Activated naive CD4-positive, alpha-beta T cell treated with anti-CD3 and anti-CD28 coated beads, Interleukin-2, amount 10 ng/mL, durations not matched to agents 7 days and 5 days (primary cell): ENCODE data around the gene IL26.
"Not testable (repeated sequence)": the region's sequence is repeated elsewhere in the genome, so short reads cannot be mapped to it uniquely, and the experiment has no call there.

Experiments
- CTCF ChIA-PET: fragments of 350-600 bp; sonication (Branson Sonifier 250); formaldehyde crosslinking; loops from one replicate; lab custom pipeline; 2021; ENCODE audit warnings: antibody characterized with exemption; lab: Charles Lee
- DNase-seq: peaks from one replicate; pipeline ENCODE4 v3.0.0-alpha.2; 2020
- H3K27ac Mint-ChIP-seq: one replicate; pipeline ENCODE4 v1.8.0; 2021; ENCODE audit warnings: mild to moderate bottlenecking, moderate library complexity, mixed read lengths
- H3K27me3 Mint-ChIP-seq: one replicate; pipeline ENCODE4 v1.8.0; 2021; ENCODE audit warnings: mild to moderate bottlenecking, mixed read lengths
- H3K36me3 Mint-ChIP-seq: one replicate; pipeline ENCODE4 v1.8.0; 2021; ENCODE audit warnings: mixed read lengths
- H3K4me1 Mint-ChIP-seq: one replicate; pipeline ENCODE4 v1.8.0; 2021; ENCODE audit warnings: mixed read lengths
- H3K4me3 Mint-ChIP-seq: one replicate; pipeline ENCODE4 v1.8.0; 2021; ENCODE audit warnings: mild to moderate bottlenecking, moderate library complexity, mixed read lengths
- H3K9me3 Mint-ChIP-seq: one replicate; pipeline ENCODE4 v1.8.0; 2021; ENCODE audit warnings: mixed read lengths

IL26 gene

DNA sequence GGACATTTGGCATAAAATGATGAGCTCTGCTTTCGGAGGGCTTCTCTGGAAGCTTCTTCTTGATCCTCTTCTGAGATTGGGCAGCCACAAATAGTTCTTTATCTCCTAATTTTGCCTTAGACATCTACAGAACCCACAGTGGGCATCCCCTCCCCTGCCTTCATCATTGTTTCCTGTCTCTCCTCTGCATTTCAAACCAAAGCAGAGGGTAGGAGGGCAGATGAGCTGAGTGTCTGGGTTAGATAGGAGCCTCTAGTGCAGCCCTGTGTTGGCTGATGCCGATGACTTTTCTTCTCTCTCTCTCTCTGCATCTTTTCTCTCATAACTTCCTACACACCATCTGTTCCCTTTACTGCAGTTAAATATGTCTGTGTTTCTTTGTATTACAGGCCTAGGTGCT, 8.5 kb upstream of the IL26 start:
- no peaks in the 10 kb centered on the region for H3K9me3 Mint-ChIP-seq
- CTCF ChIA-PET, result interaction anchor here (0.8 to 2.1 kb wide), 2 partner anchors 11 to 194 kb away, joined by 4 to 9 read pairs; no protein-coding TSS in a partner anchor
- no peak overlapping the region for H3K27ac Mint-ChIP-seq
- H3K4me1 Mint-ChIP-seq, result peaks cover 41% of the 10 kb centered on the region
- H3K27me3 Mint-ChIP-seq, result no peaks in the 10 kb centered on the region
- no peak for DNase-seq
- H3K36me3 Mint-ChIP-seq, result peaks cover 3% of the 10 kb centered on the region
- H3K4me3 Mint-ChIP-seq, result no peak overlapping the region

DNA sequence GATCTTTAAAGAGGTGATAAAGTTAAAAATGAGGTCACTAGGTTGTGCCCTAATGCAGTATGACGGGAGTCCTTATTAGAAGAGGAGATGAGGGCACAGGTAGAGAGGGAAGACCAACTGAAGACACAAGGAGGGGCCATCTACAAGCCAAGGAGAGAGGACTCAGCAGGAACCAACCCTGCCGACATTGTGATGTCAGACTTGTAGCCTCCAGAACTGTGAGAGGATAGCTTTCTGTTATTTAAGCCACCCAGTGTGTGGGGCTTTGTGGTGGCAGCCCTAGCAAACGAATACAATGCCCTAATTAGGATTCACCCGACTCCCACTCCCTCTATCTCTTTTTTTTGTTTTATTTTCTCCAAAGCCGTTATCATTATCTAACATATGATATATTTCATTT, 7.9 kb upstream of the IL26 start:
- Mint-ChIP-seq H3K27me3 (no peaks in the 10 kb centered on the region), H3K9me3 (no peaks in the 10 kb centered on the region), H3K4me3 (no peak overlapping the region), H3K36me3 (peaks cover 3% of the 10 kb centered on the region), H3K4me1 (peaks cover 41% of the 10 kb centered on the region), H3K27ac (no peak overlapping the region)
- no peak for DNase-seq
- CTCF ChIA-PET, result interaction anchor here (0.6 to 2.1 kb wide), 3 partner anchors 11 to 193 kb away, joined by 3 to 9 read pairs (median 4); no protein-coding TSS in a partner anchor

DNA sequence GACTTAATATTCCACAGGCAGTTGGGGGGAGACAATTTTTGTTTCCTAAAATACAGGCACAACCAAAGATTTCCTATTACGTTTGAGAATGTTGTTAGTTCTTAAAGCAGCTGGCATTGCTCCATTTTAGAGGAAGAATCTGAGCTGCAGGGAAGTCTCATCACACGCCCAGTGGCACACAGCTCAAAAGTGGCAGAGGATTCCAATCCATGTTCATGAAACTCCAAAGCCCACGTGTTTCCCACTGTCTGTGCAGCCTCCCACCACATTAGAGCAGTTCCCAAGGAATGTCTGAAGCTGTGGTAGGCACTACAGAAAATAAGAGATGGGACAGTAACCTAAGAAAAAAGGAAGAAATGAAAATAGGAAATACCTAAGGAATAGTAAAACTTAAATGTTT, 6.1 kb upstream of the IL26 start:
- Mint-ChIP-seq H3K9me3 (no peaks in the 10 kb centered on the region), H3K4me1 (peaks cover 28% of the 10 kb centered on the region), H3K27me3 (peaks cover 2% of the 10 kb centered on the region), H3K4me3 (no peak overlapping the region), H3K27ac (no peak overlapping the region), H3K36me3 (no peaks in the 10 kb centered on the region)
- CTCF ChIA-PET, result interaction anchor here (1.3 to 2.2 kb wide), 5 partner anchors 8 to 85 kb away, joined by 3 to 20 read pairs (median 5); no protein-coding TSS in a partner anchor
- no peak for DNase-seq

DNA sequence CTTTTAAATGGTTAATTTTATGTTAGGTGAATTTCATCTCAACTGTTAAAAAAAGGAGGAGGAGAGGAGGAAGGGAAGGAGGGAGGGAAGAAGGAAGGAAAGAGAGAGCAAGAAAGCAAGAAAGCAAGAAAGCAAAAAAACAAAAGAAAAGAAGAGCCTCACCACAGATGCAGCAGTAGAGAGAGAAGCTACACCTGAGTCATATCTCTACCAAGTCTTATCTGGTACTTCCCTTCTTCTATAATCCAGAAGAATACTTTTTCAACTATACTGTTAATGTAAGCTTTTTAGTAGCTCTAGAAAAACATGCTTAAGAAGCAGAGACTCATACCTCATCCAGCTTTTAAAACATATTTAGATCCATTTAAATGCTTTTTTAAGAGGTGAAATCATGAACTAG, 5.6 kb upstream of the IL26 start:
- CTCF ChIA-PET, result interaction anchor here (1.3 to 2.2 kb wide), 5 partner anchors 8 to 85 kb away, joined by 3 to 20 read pairs (median 5); no protein-coding TSS in a partner anchor
- Mint-ChIP-seq H3K36me3 (no peaks in the 10 kb centered on the region), H3K4me3 (no peak overlapping the region), H3K9me3 (no peaks in the 10 kb centered on the region), H3K4me1 (peaks cover 24% of the 10 kb centered on the region), H3K27me3 (peaks cover 5% of the 10 kb centered on the region), H3K27ac (no peak overlapping the region)
- DNase-seq, result no peak

DNA sequence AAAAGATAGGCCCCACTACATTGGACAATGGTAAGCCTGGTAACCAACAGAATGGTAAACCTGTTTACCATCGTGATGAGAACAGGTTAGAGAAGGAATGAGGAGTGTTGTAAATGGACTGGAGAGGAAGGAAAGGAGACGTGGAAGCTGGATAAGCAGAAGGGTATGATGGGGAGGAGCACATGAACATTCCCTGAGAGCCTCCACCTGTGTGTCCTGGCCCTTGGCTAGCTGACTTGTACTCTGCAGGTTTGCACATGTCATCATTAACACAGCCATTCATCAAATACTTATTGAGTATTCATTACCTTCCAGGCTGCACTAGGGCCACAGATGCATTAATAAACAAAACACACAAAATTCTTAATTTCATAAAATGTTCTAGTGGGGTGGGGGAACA, 4.3 kb upstream of the IL26 start:
- H3K36me3 Mint-ChIP-seq, result no peaks in the 10 kb centered on the region
- no peak overlapping the region for H3K27ac Mint-ChIP-seq
- H3K9me3 Mint-ChIP-seq, result no peaks in the 10 kb centered on the region
- peaks cover 5% of the 10 kb centered on the region for H3K27me3 Mint-ChIP-seq
- CTCF ChIA-PET, result interaction anchor here (1.3 kb wide), 1 partner anchor 87 kb away, joined by 6 read pairs; no protein-coding TSS in a partner anchor
- DNase-seq, result no peak
- peaks cover 15% of the 10 kb centered on the region for H3K4me1 Mint-ChIP-seq
- H3K4me3 Mint-ChIP-seq, result no peak overlapping the region

DNA sequence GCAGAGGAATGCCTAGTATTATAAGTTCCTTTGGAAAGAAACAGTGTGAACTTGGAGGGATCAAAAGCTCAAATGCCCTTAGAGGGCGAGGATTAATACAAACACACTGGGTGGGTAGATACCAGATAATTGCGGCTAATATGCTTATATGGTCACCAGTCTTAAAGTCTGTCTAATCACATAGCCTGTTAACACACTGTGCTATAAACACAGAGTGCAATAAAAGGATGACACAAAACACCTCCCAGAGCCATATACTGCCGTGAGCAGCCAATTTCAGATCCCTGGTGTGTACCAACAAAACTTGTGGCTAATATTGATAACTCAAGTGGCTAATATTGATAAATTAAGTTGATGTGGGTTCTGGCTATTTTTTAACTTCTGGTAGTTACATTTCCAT, 1.7 kb upstream of the IL26 start:
- Mint-ChIP-seq H3K27ac (no peak overlapping the region), H3K36me3 (no peaks in the 10 kb centered on the region), H3K27me3 (peaks cover 5% of the 10 kb centered on the region), H3K4me3 (no peak overlapping the region), H3K4me1 (peaks cover 19% of the 10 kb centered on the region), H3K9me3 (no peaks in the 10 kb centered on the region)
- no peak for DNase-seq
- CTCF ChIA-PET, result interaction anchor here (1.0 kb wide), 1 partner anchor 187 kb away, joined by 3 read pairs; no protein-coding TSS in a partner anchor

DNA sequence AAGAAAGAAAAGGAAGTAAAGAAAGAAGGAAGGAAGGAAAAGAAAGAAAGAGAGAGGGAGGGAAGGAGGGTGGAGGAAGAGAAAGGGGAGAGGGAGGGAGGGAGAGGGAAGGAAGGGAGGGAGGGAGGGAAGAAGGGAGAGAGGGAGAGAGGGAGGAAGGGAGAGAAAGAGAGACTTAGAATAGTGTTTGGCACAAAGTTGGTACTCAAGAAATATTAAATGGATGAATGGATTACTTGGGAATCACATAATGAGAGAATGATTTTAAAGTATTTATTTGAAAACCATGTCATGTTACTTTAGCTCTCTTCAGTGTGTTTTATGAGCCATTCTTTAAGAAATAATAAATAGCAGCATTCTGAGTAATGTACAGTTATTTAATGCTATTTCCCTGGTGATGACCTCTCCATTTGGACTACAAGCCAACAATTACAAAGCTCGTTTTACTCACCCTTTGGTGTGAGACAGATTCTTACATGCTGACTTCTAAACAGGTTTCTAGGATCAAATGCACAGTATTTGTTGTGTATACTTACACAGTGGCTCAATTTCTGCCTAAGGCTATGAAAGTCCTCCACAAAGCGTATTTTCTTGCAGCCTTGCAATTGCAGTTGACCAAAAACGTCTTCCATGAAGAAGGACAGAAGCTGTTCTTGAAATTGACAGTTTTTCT, 861 bp downstream of the IL26 start:
- Mint-ChIP-seq H3K27me3 (peaks cover 5% of the 10 kb centered on the region), H3K4me3 (no peak overlapping the region), H3K4me1 (peaks cover 10% of the 10 kb centered on the region), H3K27ac (no peak overlapping the region), H3K9me3 (no peaks in the 10 kb centered on the region), H3K36me3 (no peaks in the 10 kb centered on the region)
- CTCF ChIA-PET, result interaction anchor here (0.8 to 4.8 kb wide), 8 partner anchors 12 to 185 kb away, joined by 3 to 99 read pairs (median 8); no protein-coding TSS in a partner anchor
- DNase-seq, result no peak

DNA sequence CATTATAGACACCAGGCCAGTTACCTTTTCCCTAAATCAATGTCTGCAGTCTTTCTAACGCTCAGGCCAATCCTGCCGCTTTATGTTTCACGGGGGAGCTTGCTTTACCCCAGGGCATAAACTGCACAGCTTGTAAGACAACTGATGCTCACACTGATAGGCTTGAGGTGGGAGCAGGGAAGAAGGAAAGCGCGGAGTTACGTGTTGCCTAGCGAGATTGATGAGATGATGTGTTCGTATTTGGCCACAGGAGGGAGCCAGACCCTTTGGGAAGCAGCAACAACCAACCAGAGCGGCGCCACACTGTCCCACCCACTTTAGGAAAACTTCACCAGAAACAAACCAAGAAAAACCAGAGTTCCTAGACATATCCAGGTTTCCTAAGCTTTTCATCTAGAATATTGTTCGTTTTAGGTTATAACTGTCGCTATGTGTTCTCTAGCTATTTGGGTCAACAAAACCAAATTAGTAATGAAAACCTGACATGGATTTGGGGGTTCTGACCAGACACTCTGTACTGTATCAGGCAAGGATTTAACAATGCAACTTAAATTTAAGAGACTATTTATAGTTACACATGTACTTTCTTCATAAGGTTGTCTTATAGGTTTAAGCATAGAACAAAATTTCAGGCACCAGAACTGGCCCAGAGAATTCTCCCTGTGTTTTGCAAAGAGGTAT, 2.4 kb downstream of the IL26 start:
- Mint-ChIP-seq H3K9me3 (no peaks in the 10 kb centered on the region), H3K4me3 (no peak overlapping the region), H3K27ac (no peak overlapping the region), H3K4me1 (peaks cover 10% of the 10 kb centered on the region), H3K27me3 (peaks cover 5% of the 10 kb centered on the region), H3K36me3 (no peaks in the 10 kb centered on the region)
- DNase-seq, result peak; percentile 81
- CTCF ChIA-PET, result interaction anchor here (0.6 to 4.8 kb wide), 38 partner anchors 8 to 631 kb away, joined by 3 to 99 read pairs (median 4); partner anchors contain the start of genes IFNG and MDM1

DNA sequence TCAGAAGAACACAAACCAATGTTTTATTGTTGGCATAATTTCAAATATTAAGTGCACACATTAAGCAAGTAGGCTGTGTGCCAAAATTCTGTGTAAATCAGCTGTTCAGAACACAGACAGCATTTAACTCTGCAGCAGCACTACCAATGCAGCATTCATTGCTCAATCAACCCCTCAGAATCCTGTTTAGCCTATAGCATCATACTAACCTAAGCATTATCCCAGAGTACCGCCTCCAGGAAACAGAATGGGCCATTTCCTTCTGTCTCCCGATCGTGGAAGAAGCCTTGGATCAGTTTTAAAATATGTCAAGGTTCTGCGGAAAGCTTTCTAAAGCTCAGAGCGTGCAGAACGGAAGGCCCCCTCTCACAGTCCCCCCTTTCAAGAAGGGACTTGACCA, 3.3 kb downstream of the IL26 start:
- Mint-ChIP-seq H3K36me3 (no peaks in the 10 kb centered on the region), H3K27ac (no peak overlapping the region), H3K27me3 (peaks cover 5% of the 10 kb centered on the region), H3K4me3 (no peak overlapping the region), H3K4me1 (peaks cover 10% of the 10 kb centered on the region), H3K9me3 (no peaks in the 10 kb centered on the region)
- DNase-seq, result no peak
- CTCF ChIA-PET, result interaction anchor here (0.6 to 4.8 kb wide), 34 partner anchors 10 to 574 kb away, joined by 3 to 99 read pairs (median 4); partner anchors contain the start of genes IFNG and MDM1

DNA sequence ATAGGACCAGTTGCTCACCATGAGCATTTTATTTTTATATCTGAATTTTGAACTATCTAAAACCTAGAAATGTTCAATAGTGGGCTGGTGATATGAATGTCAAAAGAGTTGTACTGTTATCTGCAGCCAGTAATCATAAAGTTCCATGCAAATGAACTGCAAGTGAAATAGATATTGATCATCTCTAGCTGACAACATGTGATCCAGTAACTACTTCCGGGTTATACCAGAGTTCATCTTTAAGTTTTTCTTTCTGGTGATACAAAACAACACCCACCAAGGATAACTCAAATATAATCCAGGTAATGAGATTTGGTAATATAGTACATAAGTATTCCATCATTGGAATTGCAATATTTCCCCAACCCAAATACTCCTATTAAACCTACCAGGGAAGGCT, 4.1 kb downstream of the IL26 start:
- H3K36me3 Mint-ChIP-seq, result no peaks in the 10 kb centered on the region
- peaks cover under 1% of the 10 kb centered on the region for H3K27me3 Mint-ChIP-seq
- no peak for DNase-seq
- no peaks in the 10 kb centered on the region for H3K9me3 Mint-ChIP-seq
- H3K4me1 Mint-ChIP-seq, result peaks cover 10% of the 10 kb centered on the region
- no peak overlapping the region for H3K4me3 Mint-ChIP-seq
- CTCF ChIA-PET, result interaction anchor here (1.3 to 4.8 kb wide), 4 partner anchors 63 to 500 kb away, joined by 3 to 52 read pairs (median 11); partner anchors contain the start of gene IFNG
- H3K27ac Mint-ChIP-seq, result no peak overlapping the region

DNA sequence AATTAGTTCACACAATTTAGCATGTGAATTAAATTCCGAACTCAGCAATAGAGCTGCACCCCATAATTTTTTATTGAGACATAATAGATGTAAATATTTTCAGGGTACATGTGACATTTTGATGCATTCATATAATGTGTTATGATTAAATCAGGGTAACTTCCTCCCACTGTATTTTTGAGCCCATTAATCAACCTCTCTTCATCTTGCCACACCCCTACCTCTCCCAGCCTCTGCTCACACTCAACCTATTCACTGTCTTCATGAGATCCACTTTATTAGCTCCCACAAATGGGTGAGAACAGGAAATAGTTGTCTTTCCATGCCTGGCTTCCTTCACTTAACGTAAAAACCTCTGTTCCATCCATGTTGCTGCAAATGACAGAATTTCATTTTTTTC, 14.7 kb downstream of the IL26 start:
- H3K36me3 Mint-ChIP-seq, result peaks cover 1% of the 10 kb centered on the region
- H3K4me1 Mint-ChIP-seq, result peaks cover 9% of the 10 kb centered on the region
- H3K4me3 Mint-ChIP-seq, result no peak overlapping the region
- H3K27ac Mint-ChIP-seq, result no peak overlapping the region
- CTCF ChIA-PET, result no interaction called here
- no peaks in the 10 kb centered on the region for H3K9me3 Mint-ChIP-seq
- peaks cover 3% of the 10 kb centered on the region for H3K27me3 Mint-ChIP-seq
- DNase-seq, result no peak

DNA sequence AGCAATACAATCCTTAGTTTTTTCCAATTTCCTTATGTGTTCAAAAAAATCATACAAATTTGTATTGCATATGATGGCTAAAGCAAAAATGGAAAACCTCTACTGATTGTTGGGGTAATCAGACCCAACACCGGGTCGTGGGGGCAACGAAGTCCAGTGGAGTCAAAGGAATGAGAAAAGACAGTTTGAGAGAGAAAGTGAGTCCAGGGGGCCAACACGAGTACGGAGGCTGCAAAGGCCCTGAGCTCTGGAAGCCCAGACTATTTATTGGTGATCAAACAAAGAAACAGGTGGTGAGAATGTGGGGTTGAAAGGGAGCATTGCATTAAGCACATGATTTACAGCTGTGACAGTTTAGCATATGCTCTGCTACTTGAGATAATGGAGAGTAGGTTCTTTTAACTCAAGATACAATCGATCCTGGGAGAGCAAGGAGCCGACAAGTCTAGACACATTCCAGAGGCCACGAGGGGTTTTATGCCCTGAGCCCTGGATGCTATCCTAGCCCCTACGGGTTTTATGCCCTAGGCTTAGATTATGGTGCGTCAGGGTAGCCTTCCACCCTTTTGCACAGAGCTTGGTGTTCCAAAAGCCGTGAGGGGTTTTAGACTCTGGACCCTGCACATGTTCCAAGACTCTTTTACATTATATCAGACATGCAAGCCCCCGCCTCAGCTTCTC, 16.4 kb downstream of the IL26 start:
- not testable (repeated sequence) for H3K9me3 Mint-ChIP-seq, H3K27ac Mint-ChIP-seq, H3K4me3 Mint-ChIP-seq

DNA sequence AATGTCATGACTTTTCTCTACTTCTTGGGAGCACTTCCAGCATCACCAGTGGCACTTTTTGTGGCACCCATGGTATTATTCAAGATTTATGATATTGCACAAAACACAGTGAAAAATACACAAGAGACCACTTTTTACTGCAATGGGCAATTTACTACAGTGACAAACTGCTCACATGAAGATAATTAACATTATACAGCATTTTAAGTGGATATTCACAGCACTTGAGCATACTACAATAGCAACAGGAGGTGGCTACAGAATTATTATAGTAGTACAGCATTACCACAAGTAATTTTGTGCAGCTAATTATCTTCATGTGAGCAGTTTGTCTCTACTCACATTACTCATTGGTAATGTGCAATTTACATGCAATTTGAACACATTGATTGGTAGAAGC, 18.3 kb downstream of the IL26 start:
- no peak overlapping the region for H3K4me3 Mint-ChIP-seq
- peaks cover 1% of the 10 kb centered on the region for H3K36me3 Mint-ChIP-seq
- H3K9me3 Mint-ChIP-seq, result no peaks in the 10 kb centered on the region
- no peak for DNase-seq
- H3K27ac Mint-ChIP-seq, result no peak overlapping the region
- peaks cover 22% of the 10 kb centered on the region for H3K4me1 Mint-ChIP-seq
- H3K27me3 Mint-ChIP-seq, result no peaks in the 10 kb centered on the region
- CTCF ChIA-PET, result interaction anchor here (1.1 kb wide), 1 partner anchor 109 kb away, joined by 3 read pairs; no protein-coding TSS in a partner anchor

More for the DNA sequence above, 16.4 kb downstream of the IL26 start:
- CTCF ChIA-PET, result interaction anchor here (0.8 kb wide), 1 partner anchor 169 kb away, joined by 4 read pairs; no protein-coding TSS in a partner anchor
- H3K36me3 Mint-ChIP-seq, H3K27me3 Mint-ChIP-seq, DNase-seq, H3K4me1 Mint-ChIP-seq: not testable (repeated sequence)

DNA sequence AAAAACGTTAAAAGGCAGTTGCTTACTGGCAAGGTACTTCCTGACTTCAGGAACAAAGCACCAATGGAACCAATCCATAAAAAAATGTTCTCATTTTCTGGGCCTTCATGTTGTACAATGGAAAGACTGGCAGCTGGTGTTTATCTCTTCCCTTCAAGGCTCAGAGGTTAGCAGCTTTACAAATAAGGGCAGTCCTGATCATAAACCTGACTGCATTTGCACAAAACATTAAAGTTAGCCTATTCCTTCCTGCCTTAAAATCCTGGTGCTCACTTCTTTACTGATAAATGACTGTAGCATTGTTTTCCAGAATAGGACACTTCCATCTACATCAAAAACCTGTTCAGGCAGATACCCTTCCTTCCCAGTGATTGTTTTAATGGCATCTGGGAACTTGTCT, 19.2 kb downstream of the IL26 start:
- no peak for DNase-seq
- Mint-ChIP-seq H3K27ac (no peak overlapping the region), H3K4me1 (peaks cover 20% of the 10 kb centered on the region), H3K9me3 (no peaks in the 10 kb centered on the region), H3K27me3 (no peaks in the 10 kb centered on the region), H3K4me3 (no peak overlapping the region), H3K36me3 (no peaks in the 10 kb centered on the region)
- CTCF ChIA-PET, result interaction anchor here (1.1 kb wide), 1 partner anchor 110 kb away, joined by 3 read pairs; no protein-coding TSS in a partner anchor
